C4-2B (cell line): Measurements from ENCODE around the gene ATP1A4.

ENCODE experiments used
- CTCF ChIP-seq: fragments of 450-650 bp; conservative IDR thresholded peaks from 2 replicates; pipeline ENCODE4 v1.5.1; 2017; ENCODE audit warnings: mild to moderate bottlenecking
- ZFX ChIP-seq: fragments of 450-650 bp; IDR thresholded peaks from 2 replicates; pipeline ENCODE4 v1.6.1; 2017

DNA sequence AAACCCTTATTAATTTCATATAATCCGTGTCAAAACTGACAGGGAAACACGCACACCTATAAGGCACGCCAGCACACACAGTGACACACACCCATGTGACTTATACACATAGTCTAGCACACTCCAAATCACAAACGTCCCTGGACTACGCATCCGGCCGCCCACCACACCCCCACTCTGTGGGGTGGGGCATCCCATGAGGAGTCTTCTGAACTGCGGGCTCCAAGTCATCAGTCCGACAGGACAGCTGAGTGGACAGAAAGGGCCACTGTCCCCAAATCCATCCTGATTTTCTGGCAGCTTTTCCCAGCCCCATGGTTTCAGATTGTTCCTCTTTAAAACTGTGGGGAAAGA lies 54.6 kb downstream of the ATP1A4 start:
- TF ChIP-seq CTCF (no peak), ZFX (no peak)
